Measurements from ENCODE around the gene FBN1.

Gene FBN1

GRCh38 chr15:48650931-48651330, 5.4 kb upstream of the FBN1 start:
- DNase-seq: no peak

- no peak for DNase-seq
Observed at GRCh38 chr15:48647962-48648361, 2.5 kb upstream of the FBN1 start.

- DNase-seq: no peak
Observed at GRCh38 chr15:48646331-48646730, 822 bp upstream of the FBN1 start.

GRCh38 chr15:48644827-48645557, 517 bp downstream of the FBN1 start:
- no peak for DNase-seq

- DNase-seq: no peak
Observed at GRCh38 chr15:48644467-48644826, 1.1 kb downstream of the FBN1 start.

- no peak for DNase-seq
Observed at GRCh38 chr15:48643776-48644466, 1.6 kb downstream of the FBN1 start.

GRCh38 chr15:48643206-48643605, 2.3 kb downstream of the FBN1 start:
- no peak for DNase-seq

- no peak for DNase-seq
Observed at GRCh38 chr15:48642795-48643194, 2.7 kb downstream of the FBN1 start.

GRCh38 chr15:48641416-48641815, 4.1 kb downstream of the FBN1 start:
- no peak for DNase-seq

- no peak for DNase-seq
Observed at GRCh38 chr15:48638963-48639362, 6.5 kb downstream of the FBN1 start.

GRCh38 chr15:48637639-48638038, 7.9 kb downstream of the FBN1 start:
- DNase-seq: no peak

GRCh38 chr15:48636511-48636910, 9.0 kb downstream of the FBN1 start:
- no peak for DNase-seq

- DNase-seq: no peak
Observed at GRCh38 chr15:48634893-48635292, 10.6 kb downstream of the FBN1 start.

GRCh38 chr15:48634096-48634495, 11.4 kb downstream of the FBN1 start:
- DNase-seq: no peak

- DNase-seq: no peak
Observed at GRCh38 chr15:48632651-48633050, 12.9 kb downstream of the FBN1 start.

GRCh38 chr15:48631176-48631770, 14.2 kb downstream of the FBN1 start:
- DNase-seq: no peak

GRCh38 chr15:48630245-48630644, 15.3 kb downstream of the FBN1 start:
- DNase-seq: no peak

GRCh38 chr15:48628832-48629231, 16.7 kb downstream of the FBN1 start:
- DNase-seq: no peak

- DNase-seq: no peak
Observed at GRCh38 chr15:48627260-48627940, 18.1 kb downstream of the FBN1 start.

- no peak for DNase-seq
Observed at GRCh38 chr15:48625126-48625525, 20.4 kb downstream of the FBN1 start.

- DNase-seq: no peak
Observed at GRCh38 chr15:48624700-48625099, 20.8 kb downstream of the FBN1 start.

- no peak for DNase-seq
Observed at GRCh38 chr15:48623456-48623855, 22.1 kb downstream of the FBN1 start.

- DNase-seq: no peak
Observed at GRCh38 chr15:48622237-48622636, 23.3 kb downstream of the FBN1 start.

- DNase-seq: no peak
Observed at GRCh38 chr15:48619446-48619845, 26.1 kb downstream of the FBN1 start.
